Stimulated activated naive CD8-positive, alpha-beta T cell treated with anti-CD3 and anti-CD28 coated beads, Interleukin-15, Interleukin-2, amounts not matched to agents 100 U/mL and 50 U/mL, for 24 hours (primary cell): ENCODE measurements around the gene ULBP1.
"Not testable (repeated sequence)": the region's sequence is repeated elsewhere in the genome, so short reads cannot be mapped to it uniquely, and the experiment has no call there.

Experiments used
- ATAC-seq: fragments of 150-1000 bp; cut with Tn5 transposase; one replicate; pipeline ENCODE4 v1.10.0; 2021
- DNase-seq: peaks from one replicate; pipeline ENCODE4 v3.0.0; 2021

The ULBP1 gene

DNA sequence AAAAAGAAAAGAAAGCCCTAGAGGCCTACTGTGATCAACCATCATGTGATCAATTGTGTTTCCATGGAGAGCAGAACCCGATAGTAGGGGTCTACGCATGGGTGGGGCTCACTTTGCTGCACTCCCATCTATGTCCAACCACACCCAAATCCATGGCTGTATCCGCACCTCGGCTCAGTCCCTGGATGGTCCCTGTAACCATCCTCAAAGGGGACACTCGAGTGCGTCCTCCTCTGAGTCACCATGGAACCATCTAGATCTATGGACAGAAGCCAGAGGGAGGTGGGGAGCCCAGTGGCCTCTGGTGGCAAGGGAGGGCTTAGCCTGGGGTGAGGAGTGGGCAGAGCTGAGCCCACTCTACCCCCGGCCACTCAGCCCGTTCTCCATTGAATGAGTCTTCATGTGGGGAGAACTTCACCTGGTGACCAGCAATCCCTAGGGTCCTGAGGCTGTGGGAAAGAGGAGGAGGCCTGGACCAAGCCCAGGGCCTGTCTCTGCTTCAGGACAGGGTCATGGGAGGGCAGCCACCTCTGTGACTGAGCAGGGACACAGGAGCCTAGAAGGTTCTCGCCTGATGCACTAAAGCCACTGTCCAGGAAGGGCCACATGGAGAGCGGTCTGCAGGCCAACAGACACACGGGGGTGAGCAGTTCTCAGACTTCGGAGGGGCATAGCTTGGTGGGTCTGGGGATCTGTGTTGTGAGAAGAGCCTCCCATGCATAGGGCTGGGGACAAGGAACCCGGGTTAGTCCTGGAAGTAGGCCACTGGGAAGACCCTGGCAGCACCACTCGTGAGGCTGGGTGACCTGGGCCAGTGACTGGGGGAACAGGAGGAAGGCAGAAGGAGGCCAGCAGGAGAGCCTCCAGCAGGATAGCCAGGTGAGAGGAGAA is 42.3 kb downstream of the ULBP1 start:
- no peak for DNase-seq
- ATAC-seq = no peak

GRCh38 chr6:150006961-150007464 is 43.3 kb downstream of the ULBP1 start:
- peak; percentile 58 for ATAC-seq
- peak; percentile 60 for DNase-seq

GRCh38 chr6:150008588-150008987 is 44.8 kb downstream of the ULBP1 start:
- ATAC-seq = no peak

DNA sequence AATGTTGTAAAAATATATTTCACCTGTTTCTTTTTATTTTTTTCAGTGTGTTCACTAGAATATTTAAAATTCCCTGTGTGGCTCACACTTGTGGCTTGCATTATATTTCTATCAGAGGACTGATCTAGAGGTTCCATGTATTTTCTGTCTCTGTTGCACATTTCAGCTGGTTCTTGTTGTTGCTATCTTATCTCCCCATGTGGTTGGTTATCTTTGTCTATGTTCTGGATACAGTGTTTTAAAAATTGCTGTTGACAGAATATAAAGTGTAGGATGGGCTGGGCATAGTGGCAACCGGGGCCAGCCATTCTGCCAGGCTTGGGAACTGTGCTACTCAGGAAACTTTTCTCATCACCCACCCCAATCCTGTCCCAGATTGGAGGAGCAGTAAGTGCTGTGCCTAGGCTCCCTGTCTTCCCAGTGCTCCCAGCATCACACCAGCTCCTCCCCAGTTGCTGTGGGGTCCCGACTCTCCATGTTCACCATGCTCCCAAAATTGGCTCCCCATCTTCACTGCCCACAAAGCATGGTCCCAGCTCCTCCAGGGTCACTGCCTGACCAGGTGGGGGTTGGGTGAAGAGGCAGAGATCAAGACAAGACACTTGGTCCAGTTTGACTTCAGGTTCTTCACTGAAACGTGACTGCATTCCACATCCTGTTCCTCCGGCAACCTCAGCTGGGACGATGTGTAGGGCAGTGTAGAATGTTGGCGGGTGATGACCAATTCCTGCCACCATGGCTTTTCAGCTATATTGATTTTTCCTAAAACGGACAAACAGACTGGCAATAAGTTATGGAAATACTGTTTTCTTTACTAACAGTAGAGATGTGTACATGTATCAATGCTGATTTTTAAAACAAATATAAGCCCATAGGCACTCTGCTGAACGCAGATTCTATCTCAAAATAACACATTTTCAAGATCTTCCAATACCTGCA is 49.4 kb downstream of the ULBP1 start:
- DNase-seq, ATAC-seq: not testable (repeated sequence)

More at GRCh38 chr6:150008588-150008987, 44.8 kb downstream of the ULBP1 start:
- peak; percentile 57 for DNase-seq

GRCh38 chr6:150013785-150014622 is 50.3 kb downstream of the ULBP1 start:
- ATAC-seq, DNase-seq: not testable (repeated sequence)

DNA sequence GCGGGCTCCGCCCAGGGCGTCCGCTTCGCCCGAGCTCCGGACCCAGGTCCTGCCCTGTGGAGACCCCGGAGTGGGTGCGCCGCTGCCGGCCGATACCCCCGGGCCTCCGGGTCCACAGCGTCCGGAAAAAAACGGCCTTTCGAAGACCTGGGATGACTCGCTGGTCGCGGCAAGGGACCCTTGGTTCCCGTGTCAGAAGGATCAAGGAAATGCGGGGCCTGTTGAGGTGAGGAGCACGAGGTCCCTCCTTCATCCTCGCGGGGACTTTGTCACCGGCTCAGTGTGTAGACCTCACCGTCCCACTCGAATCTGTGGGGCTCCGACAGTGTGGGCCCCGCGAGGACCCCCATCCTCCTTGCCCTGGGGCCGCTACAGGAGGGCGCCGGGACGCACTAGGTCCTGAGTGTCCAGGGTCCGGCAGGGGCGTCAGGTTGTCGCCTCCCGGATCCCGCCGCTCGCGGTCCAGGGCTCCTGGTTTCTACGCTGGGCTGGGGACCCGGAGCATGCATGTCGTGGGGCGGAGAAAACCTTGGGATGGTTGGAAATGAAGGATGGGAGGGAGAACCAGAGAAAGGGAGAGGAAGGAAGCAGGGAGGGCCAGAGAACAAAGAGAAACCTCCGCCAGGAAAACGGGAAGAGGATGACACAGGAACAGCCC is 51.0 kb downstream of the ULBP1 start:
- not testable (repeated sequence) for ATAC-seq, DNase-seq

GRCh38 chr6:150015281-150016001 is 51.7 kb downstream of the ULBP1 start:
- DNase-seq (peak; percentile 35), ATAC-seq (peak; percentile 76)

- DNase-seq = peak; percentile 49
- ATAC-seq = peak; percentile 48
Measured at GRCh38 chr6:150016324-150017185, 52.8 kb downstream of the ULBP1 start.

GRCh38 chr6:150017186-150017521 is 53.4 kb downstream of the ULBP1 start:
- ATAC-seq, DNase-seq: not testable (repeated sequence)

DNA sequence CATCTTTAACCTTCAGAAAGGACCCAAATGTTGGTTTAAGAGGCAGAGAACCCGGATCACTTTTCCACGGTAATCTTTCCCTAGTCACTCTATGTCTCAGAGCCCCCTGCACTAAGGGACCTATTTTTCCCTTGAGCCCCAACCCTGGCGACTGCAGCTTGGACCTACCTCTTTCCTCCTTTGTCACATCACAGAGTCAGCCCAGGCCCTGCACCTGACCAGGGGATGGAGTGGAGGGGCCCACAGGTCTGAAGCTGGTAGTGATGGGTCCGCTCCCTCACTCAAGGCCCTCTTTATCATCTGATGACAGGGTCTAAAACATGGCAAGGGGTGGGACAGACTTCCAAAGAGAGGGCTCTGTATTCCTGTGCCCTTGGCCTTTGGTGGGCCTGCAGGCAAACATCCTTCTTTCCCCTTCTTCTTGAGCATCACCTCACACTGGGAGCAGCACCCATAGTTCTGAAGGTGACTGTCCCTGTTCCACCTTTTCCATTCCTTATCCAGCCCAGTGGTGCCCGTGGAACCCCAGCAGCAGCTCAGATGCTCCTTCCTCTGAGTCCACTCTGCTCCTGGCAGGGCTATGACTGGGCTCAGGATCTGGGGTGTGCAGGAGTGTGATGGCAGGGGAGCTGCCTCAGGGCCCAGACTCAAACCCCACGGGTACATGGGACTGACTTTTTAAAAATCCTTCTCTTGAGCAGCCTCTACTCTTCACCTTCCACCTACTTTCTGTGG is 55.3 kb downstream of the ULBP1 start:
- DNase-seq = no peak
- ATAC-seq = no peak

- not testable (repeated sequence) for ATAC-seq, DNase-seq
Measured at GRCh38 chr6:150021870-150022269, 58.1 kb downstream of the ULBP1 start.
